Esophagus mucosa (tissue), 1 donor: Measurements from ENCODE around the gene ACTC1. TPM values are rescaled to one million over a fixed set of nuclear protein-coding genes. Genes with fewer than 3 reads are reported as not detected.

Source experiments
- ATAC-seq: fragments of 200-7000 bp; cut with Tn5 transposase; one replicate; pipeline ENCODE4 v1.9.1; 2020
- total RNA-seq: library from RNA; stranded (reverse); gene quantifications from one replicate; pipeline ENCODE4 v1.2.4, GENCODE V29; 2023
- donor health status: DM: yes; HTN: yes; CAD: no.

The ACTC1 gene
- total RNA-seq, 1 donor from 2014 or later, result 0.92 TPM

- no peak for ATAC-seq
Observed at GRCh38 chr15:34799149-34800101, 4.1 kb upstream of the ACTC1 start.

DNA sequence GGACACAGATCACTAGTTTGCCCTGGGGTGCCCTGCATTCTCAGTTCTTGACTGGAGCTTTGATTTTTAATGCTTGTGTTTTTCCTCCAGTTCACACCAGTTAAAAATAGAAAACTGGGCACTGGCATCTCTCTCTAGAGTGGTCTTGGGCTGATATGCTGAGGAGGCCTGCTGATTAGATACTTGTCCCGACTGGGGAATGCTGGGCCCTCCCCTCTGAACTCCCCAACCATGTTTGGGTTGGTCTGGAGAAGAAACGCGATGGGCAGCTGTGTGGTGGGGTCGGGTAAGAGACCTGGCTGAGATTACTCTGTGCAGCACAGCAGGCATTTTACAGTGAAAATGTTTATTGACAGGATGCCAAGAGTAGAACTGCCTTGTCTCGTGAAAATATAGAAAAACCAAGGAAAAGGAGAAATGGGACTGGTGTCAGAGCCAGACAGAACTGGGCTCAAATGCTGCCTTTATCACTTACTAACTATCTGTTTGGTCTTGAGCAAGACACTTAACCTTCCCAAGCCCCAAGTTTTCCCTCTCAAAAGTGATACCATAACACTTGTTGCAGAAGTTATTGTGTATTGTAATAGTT is 1.6 kb upstream of the ACTC1 start:
- no peak for ATAC-seq

DNA sequence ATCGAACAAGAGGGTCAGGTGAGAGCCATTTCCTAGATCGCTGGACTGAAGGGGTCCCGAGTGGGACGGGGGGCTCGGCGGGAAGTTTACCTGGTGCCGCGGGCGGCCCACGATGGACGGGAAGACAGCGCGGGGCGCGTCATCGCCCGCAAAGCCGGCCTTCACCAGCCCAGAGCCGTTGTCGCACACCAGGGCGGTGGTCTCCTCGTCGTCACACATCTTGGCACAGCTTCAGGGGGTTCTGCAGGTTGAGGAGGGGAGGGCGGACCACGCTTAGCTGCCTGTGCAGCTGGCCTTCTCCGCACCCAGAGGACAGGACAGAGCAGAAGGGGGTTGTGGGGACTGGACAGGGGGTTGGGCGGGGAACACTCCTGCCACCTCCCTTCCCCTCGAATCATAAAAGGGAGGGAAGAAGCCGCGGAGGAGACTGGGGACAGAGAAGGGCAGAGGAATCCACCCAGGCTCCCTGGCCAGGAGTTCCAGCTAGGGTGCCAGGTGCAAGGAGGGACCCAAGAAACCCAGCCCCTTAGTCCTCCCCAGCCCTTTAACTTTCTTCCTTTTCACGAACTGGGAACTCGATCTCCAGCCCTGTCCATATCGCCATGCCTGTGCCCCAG is 651 bp downstream of the ACTC1 start:
- no peak for ATAC-seq

DNA sequence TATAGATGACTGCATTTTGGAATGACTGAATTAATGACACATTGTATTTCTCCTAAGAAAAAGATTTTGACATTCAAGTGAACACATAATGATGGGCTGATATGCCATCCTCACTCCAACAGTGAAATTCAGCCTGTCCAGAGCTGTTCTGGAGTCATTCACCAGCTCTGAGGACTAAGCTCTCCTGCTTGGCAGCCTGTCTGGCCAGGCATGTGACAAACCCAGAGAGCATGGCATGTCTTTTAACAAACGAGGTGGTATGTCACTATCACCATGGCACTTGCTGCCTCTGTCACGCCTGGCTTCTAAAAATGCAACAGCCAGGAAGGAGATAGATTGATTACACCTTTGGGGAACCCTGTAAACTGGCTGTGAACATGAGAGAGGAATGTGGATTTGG is 1.4 kb downstream of the ACTC1 start:
- ATAC-seq, result no peak

GRCh38 chr15:34793071-34793470 is 2.3 kb downstream of the ACTC1 start:
- ATAC-seq, result no peak

DNA sequence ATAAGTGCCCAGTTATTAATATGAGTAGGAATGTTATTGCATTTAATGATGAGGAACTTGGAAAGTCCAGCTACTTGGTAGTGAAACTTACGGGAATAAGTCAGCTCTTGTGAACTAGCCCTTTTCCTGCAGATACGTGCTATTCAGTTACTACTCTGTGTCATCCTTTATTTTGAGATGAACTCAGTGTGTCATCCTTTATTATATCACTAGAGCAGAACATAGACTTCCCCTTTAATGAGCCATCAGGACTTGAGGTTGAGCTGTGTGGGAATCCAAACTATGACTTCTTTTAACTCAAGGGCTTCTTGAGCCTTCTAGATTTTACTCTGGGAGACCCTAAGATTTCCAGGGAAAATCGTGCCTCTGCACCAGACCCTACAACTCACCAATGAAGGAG is 3.6 kb downstream of the ACTC1 start:
- no peak for ATAC-seq

GRCh38 chr15:34790121-34790520 is 5.2 kb downstream of the ACTC1 start:
- ATAC-seq, result no peak

DNA sequence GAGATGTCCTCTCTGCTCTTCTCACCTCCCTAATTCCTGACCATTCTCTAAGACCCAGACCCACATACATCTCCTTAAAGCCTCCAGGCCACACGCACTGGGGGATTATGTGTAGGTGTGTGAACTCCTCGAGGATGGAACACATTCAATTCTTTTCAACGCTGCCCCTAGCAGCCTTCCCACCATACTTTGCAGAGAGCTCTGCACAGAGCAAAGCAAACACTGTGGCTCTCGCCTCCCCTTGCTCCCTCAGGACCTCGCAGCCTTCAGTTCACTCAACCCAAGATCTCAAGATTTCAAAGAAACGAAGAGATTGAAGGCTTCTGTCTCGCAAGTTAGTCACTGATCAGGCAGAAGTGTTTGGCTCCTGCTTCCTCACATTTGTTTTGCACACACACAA is 6.0 kb downstream of the ACTC1 start:
- ATAC-seq, result no peak

- no peak for ATAC-seq
Observed at GRCh38 chr15:34786206-34786605, 9.1 kb downstream of the ACTC1 start.

DNA sequence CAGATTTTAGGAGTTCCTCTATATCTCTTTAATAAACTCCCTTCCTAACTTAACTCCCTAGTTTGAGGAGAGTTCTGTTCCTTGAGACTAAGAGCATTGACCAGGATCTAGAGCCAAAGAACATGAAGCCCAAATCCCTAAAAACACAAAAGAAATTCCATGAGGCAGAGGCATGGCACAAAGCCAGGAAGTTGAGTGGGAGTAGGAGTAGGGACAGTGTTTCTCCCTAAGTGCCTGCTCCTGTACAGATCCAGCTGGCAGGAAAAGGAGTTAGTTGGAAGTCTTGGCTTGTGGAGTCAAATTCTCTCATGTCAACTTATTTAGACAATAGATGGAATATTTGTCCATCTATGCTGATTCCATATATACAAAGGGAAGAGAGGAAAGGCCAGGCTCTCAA is 11.4 kb downstream of the ACTC1 start:
- no peak for ATAC-seq

DNA sequence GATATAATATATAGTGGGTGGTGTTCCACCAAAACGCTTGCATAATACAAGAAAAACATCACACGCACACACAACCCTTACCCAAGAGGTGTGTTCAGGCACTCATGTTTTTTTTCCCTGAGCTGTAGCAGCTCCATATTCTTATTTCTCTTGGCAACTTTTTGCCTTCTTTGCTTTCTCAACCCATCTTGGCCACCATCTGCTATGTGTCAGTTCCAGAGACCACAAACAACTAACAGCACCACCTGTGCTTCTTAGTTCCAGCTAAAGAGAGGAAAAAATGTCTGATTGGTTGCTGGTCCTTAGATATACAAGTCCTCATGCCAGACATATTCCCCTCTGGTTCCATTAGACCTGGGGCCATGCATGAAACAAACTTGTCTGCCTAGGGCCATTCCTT is 11.9 kb downstream of the ACTC1 start:
- no peak for ATAC-seq

DNA sequence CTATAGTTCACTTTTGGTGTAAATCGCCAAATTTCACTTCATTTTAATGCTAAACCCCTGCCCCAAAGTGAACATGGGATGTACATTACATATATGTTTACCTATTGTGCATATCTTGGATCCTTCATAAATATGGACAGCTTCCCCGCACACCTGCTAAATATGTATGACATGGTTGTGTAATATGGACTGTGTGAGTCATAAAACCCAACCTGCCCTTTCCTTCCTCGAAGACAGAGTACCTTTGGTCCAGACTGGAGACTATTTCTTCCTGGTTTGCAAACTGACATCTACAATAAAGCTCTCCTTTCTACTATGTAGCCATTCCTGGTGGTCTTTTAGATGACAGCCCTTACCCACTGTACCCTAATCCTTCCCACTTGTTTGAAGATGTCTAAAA is 12.4 kb downstream of the ACTC1 start:
- peak; percentile 64 for ATAC-seq

- ATAC-seq, result no peak
Observed at GRCh38 chr15:34780725-34781124, 14.6 kb downstream of the ACTC1 start.

DNA sequence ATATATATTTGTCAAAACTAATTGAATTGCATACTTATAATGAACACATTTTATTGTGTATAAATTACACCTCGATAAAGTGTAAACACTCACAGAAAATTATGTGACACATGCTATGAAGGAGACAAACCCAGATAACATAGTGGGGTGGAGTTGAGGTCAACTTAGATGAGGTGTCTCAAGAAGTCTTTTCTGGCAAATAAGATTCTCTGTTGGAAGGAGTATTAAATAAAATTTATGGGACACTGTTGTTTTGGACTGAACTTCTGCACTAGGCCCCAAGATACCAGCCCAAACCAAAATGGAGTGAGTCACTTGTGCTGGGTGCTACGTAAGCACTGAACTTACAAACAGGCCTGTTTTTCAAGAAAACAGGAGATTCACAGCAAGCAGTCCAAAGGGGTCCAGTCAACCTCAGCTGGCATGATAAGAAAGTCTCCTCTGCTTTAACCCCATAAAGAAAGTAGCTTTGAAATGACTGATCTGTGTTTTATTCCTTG is 18.7 kb downstream of the ACTC1 start:
- no peak for ATAC-seq

DNA sequence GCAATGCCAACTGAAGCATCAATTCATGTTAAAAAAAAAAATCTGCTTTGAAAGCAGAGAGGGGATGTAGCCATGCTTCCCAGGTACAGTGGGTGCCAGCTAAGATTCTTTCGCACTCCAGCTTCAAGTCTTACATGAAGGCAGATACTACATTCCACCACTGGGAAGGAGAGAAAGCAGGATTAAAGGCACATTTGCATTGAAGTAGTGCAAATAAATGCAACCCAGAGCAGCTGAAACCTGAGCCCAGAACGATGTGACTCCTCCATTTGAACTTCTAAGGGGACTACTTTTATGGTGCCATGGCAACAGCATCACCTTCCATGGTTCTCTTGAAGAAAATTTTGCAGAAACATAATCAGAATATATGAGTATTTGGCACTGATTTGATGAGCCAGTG is 21.4 kb downstream of the ACTC1 start:
- no peak for ATAC-seq

DNA sequence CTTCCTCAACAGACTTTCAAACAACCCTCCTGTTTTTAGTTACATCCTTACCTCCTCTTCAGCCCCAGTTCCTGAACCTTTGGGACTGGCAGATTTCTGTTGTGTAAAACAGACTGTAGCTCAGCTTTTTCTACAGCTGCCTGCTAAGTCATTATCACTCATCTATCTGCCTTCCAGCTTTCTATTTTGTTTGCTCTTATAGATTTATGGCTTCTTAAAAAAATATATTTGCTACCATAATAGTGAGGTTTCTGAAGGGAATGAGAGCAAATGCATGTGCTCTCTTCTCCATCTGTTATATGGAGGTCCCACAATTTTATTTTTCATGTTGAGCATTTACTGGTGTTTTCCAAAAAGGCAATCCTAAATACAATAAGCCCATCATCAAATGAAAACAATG is 22.3 kb downstream of the ACTC1 start:
- ATAC-seq, result no peak

GRCh38 chr15:34772312-34772711 is 23.0 kb downstream of the ACTC1 start:
- ATAC-seq, result no peak

- no peak for ATAC-seq
Observed at GRCh38 chr15:34769711-34770110, 25.6 kb downstream of the ACTC1 start.

GRCh38 chr15:34768530-34768929 is 26.8 kb downstream of the ACTC1 start:
- no peak for ATAC-seq

DNA sequence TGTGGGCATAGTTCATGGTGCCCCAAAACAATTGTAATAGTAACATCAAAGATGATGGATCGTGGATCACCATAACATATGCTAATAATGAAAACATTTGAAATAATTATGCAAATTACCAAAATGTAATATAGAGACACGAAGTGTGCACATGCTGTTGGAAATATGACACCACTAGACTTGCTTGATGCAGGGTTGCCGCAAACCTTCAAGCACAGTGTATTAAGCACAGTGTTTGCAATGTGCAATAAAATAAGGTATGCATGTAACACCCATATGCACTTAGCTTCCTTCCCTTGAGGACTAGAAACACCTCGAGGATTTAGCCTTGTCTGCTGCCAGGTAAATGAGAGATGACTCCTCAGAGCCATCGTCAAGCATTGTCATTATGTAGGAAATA is 29.6 kb downstream of the ACTC1 start:
- ATAC-seq, result no peak

- ATAC-seq, result no peak
Observed at GRCh38 chr15:34760909-34761308, 34.4 kb downstream of the ACTC1 start.

- ATAC-seq, result no peak
Observed at GRCh38 chr15:34759992-34760391, 35.4 kb downstream of the ACTC1 start.

DNA sequence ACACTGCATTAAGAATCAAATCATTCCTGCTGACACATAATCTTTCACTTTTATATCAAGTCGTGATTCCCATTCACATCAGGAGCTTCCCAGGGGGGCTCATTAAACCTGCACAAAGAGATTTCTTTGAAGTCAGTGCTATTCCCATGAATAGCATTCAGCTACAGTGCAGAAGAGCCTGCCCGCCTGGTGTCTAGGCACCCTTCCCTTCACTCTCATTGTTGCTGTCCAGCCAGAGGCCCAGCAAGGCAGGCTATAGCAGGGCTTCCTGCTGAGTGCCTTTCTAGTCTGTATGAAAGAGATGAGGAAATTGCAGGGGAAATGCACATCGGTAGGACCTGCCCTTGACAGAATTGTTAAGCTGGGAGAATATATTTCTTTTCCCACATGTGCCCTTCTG is 36.0 kb downstream of the ACTC1 start:
- no peak for ATAC-seq

DNA sequence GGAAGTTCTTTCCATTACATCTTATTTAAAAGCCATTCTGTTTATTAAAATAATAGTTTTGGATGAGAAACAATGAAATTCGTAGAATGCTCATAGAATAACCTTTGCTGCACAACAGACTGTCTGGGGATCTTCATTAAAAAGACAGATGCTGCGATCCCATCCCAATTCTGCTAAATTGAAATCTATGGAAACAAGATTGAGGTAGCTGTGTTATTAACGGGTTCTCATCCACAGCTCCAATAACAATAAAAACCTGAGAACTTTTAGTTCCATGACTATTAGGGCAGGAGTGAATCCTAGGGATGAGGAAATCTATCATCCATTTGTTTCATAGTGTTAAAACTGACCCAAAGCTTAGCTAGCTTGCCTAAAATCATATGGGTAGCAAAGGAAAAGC is 38.1 kb downstream of the ACTC1 start:
- no peak for ATAC-seq
